GM21825 (cell line): ENCODE data around the gene NTM.

Experiments
- ATAC-seq: cut with Tn5 transposase; IDR thresholded peaks from one replicate; pipeline ENCODE4 v1.9.1; 2021; ENCODE audit warnings: mild to moderate bottlenecking, moderate library complexity; ENCODE audit not compliant: unreplicated experiment

The NTM gene

DNA sequence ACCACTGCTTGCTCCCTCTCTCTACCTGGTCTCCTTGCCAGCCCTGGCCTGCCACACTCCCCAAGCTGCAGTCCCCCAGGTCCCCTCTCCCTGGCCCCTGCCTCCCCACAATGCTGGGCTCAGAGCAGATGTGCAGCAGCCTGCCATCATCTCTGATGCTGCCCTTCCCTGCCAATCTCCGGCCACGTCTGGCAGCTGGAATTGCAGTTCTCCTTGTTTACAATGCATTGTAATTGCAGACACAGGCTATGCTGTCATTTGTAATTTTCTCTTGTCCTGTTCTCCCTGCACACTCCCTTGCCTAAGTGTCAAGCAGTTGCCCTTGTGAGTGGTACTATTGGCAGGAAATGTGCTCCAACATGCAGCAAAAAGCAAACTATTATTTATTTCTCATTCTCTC, 222.3 kb downstream of the NTM start:
- no peak for ATAC-seq

DNA sequence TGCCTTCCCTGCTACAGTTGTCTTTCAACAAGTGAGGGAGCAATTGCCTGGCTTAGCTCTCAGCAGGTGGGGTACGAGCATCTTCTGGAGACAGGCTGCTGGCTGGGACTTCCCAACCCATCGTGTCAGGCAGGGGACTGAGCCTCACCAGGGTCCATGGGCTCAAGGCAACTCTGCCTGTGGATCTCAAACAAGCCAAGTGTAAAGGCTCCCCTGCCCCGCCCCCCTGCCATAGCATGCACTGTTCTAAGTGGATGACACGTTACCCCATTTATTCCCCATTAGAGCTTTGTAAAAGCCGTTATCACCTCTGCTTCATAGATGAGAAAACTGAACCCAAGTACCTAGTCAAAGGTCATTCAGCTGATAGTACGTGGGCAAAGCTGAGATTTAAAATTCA, 222.9 kb downstream of the NTM start:
- ATAC-seq: no peak

DNA sequence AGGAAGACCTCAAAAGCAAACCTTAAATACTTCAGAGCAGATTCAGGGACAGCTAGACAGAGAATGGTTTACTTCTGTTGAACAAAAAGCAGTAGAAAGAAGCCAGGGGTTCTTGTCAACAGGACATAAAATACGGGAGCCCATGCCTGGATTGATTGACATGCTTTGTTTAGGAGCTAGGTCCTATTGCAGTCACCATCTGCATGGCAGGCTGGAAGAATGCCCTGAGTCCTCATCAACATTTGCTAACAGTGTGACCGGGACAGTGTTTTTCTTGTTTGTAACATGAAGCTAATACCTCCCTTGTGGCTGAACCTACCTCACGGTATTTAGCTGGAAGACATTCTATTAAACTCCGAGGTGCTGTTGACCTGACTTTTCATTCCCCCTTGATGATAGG, 225.4 kb downstream of the NTM start:
- ATAC-seq: no peak

DNA sequence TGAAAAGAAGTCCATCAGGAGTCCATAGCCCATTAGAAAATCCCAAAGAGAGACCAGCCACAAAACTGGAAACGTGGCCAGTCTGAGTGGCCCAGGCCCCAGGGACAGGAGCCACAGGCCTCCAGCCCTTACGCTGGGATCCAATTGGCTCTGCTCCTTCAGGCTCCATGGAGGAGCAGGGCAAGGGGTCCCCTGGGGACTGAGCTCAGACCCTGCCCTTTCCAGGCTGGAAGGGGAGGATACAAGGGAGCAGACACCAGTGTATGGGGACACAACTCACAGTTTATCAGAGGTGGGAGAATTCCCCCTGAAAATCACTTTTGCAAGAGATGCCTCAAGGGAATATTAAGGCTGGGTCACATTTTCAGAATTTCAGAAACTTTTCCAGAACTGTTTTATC, 227.5 kb downstream of the NTM start:
- no peak for ATAC-seq

DNA sequence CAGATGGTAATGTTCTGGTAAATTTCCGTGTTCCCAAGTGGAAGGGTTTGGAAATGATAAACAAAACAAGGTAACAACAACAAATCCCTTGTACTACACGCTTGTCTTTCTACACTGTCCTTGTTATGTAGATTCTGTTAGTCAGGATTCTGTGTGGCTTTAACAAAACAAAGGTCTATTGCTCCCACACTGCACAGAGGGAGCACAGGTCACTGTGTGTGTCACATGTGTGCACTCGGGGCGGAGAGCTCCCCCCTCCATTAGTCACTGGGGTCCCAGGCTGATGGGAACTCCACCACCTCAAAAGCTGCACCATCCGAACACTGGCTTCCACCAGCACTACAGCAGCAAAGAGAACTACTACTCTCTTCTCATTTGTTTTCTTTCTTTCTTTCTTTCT, 227.9 kb downstream of the NTM start:
- no peak for ATAC-seq

DNA sequence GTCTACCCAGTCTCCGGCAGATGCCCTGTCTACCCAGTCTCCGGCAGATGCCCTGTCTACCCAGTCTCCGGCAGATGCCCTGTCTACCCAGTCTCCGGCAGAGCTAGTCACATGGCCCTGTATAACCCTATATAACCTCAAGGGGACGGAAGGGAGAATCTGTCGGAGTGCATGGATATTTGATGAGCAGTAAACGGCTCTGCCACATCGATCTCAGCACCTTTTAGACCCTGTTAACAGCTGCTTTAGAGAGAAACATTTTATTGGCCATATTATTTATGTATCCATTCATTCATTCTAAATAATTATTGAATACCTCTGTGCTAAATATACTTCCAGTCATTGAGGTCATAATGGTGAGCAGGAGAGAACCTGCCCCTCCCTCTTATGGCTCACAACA, 228.9 kb downstream of the NTM start:
- no peak for ATAC-seq

DNA sequence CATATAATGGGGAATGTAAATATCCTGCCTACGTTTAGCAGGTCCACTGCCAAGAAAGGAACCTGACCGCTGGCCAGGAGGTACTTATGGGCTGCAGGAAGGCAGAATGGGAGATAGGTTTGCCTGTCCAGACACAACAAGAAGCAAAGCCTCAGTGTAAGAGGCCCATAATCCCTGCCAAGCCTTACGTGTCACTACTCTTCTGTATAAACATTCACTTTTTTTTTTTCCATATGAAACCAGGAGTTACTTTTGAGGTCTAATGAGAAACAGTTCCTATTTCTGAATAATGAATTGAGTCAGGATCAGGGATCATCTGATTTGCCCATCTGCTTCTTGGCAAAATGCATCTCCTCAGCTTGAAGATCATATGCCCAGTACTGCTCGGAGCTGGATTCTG, 230.2 kb downstream of the NTM start:
- ATAC-seq: no peak

DNA sequence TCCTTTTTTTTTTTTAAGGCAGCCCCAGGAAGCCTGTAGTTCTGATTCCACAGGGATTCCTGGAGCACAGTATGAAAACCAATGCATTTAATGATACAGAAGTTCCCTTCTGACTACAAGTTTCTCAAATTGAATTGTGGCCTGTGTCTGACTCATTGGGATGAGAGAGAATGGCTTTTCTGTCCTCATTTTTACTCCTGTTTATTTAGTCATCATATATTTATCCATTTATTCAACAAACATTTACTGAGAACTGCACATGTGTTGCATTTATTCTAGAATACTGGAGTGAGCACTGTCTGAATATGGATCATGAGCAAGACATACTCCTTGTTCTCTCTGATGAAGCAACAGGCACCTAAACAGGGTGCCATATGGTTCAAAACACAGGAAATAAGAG, 231.2 kb downstream of the NTM start:
- no peak for ATAC-seq

DNA sequence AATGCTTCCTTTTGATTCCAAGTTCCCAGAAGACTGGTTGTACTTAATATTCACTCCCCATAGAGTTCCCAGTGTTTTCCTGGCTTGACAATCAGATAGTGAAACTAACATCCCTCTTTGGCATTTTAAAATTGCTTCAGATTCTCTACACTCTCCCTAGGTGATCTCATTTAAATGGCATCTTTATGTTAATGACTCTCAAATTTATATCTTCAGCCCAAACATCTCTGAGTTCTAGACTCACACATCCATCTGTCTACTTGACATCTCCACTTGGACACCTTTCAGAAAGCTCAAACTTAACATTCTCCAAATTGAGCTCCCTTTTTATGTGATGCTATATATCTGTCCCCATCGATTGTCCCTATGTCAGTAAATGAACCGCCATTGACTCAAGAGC, 232.0 kb downstream of the NTM start:
- no peak for ATAC-seq

DNA sequence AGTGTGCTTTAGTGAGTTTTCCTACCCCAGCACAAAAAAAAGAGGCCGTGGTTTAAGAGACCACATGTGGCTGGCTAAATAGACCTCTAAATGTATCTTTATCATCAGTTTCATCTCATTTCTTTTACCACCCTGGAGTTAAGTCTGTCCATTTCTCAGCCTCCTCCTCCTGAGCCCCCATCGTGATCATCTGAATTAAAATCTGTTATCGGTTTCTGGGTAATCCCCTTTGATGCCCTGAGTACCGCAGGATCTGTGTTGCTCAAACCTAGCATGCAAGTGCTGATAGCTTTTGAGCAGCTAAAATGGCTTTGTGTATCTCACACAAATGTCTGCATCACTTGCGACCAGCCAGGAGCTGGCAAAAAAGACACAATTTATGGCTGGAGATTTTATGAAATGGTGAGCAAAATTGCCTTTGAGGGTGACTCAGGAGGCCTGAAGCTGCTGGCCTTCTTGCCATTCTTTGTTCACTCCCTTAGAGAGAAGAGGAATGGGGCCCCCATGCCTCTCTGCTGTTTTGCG, 236.5 kb downstream of the NTM start:
- no peak for ATAC-seq

DNA sequence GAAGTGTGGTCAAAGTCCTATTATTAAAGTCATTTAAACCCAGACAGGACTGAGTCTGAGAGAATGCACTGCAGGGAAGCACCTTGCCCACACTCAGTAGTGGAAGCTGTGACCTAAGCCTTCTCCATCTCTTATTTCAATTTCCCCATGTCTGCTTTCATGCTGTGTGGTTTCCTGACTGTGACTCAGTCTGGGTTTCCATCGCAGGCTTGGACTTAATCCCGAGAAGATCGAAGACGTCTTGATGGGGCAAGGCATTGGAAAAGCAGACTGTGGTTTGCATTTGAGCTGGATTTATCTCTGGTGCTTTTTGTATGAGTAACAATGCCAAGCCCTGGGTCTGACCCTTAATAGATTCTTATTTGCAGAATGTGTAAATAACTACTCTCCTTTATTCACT, 238.9 kb downstream of the NTM start:
- ATAC-seq: no peak

DNA sequence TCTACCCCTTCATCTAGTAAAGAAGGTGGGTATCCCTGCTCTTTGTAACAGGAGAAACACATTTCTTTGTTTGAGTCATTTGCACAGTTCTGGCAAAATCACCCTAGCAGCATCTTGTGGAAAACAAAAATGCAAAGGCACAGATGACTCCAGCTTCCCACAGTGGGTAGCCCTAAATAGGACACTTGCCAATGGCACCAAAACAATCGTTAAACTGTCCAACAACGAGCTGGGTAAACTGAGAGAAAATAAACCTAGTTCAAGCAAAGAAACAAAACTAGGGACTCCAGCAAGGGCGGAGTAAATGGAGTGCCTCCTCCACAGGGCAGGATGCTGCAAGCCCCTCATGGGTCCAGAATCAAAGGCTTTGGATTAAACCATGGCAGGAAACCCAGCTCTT, 239.5 kb downstream of the NTM start:
- ATAC-seq: no peak

DNA sequence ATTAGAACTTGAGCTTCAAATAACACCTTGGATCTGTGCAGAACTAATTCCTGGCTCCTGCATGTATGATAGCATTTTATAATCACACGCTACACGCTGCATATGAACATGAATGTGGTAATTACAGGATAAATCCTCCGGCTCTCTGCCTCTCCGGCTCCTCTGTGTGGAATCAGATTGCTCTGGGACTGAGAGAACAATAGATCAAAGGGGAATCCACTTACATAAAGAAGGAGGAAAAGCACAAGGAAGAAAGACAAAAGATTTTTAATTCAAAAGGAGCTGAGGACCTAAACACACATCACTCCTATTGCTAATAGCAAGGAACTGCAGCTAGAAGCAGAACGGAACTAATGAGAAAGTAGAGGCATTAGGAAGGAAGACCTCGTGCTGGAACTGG, 240.9 kb downstream of the NTM start:
- ATAC-seq: no peak

DNA sequence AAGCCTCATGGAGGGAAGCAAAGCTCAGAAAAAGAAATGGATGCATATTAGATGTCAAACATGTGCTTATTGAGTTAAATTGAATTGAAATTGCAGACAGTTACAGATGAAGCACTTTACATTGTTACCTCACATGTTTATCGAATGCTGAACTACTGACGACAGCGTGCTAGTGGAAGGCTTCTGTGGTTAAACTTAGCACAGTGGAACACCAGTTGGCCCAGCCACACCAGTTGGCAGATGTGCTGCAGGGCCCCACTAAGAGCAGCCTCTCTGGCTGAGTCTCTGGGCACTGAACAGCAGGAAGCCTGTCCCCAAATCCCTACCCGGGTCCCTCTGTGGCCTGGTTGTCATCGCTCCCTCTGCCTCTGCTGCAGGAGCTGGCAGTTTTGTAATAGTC, 242.1 kb downstream of the NTM start:
- no peak for ATAC-seq

DNA sequence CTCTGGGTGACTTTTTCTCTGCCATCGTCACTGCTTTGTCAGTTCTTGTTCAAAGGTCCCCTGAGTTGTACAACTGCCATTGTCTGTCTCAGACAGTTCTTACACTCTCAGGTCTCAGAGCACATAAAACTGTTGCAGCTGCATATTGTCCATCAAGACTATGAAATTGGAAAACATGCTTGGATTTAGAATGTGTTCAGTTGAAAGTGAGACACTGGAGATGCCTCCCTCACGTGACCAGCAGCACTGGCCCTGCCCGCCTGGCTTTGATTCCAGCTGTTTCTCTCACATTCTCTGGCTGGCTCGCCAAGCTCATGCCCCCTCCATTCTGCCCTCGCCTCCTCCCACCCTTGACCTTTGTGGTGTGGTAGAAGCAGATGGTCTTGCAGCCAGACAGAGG, 244.2 kb downstream of the NTM start:
- no peak for ATAC-seq

DNA sequence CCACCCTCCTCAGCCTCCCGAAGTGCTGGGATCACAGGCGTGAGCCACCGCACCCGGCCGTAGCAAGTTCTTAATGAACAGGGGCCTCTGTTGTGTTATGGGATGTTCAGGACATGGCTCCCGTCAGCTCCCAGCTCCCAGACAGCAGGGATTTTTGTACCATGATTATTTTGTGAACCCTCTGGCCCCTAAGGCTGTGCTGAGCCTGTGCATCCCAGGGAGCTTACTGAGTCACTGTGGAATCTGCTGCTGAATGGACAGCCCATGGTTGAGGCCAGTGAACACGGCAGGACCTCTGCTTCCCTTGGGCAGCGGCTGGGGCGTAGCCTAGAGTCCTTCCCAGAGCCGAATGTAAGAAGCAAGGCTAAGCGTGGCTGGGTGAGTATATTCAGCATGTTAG, 245.2 kb downstream of the NTM start:
- no peak for ATAC-seq

DNA sequence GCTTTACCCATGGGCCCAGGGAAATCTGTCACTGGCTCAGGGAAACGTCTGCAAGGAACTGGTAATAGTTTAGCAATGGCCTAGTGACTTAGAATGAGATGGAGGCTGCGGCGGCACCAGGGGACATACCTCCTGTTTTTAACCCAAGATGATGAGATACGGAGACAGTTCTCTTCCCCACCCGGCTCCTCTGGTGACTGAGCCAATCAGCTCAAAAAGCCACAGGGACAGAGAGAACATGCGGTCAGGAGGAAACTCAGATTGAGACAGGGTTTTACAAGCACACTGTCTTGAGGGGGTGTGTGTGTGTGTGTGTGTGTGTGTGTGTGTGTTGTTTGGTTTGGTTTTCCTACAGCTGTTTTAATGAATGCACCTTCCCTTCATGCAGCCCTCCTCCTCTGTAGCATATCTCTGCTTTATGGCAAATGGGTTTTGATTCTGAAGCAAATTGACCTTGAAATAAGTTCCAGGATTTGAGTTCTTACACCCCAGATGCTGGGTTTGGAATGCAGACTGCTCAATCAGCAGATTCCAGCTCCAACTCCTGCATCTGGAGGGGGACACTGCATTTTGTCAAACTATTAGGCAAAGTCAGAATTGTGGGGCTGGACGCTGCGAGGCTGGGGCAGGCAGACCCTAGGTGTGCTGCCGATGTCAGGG, 246.2 kb downstream of the NTM start:
- ATAC-seq: no peak

DNA sequence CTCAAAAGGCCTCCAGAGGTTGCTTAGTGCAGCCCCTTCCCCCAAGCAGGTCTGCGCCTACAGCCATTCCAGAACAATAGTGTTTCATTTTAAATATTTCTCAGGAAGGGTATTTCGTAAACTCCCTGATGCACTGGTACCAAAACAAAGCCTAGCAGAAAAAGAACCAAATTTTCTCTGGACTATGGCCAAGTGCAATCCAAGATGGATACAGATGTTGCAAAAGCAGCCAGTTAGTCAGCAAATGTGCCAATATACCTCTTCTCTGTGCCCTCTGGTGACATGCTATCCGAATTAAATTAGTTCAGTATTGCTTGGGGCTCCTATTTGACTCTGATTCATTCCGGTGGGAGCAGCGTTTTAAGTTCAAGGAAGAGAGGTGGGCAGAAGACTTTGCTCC, 247.8 kb downstream of the NTM start:
- no peak for ATAC-seq

DNA sequence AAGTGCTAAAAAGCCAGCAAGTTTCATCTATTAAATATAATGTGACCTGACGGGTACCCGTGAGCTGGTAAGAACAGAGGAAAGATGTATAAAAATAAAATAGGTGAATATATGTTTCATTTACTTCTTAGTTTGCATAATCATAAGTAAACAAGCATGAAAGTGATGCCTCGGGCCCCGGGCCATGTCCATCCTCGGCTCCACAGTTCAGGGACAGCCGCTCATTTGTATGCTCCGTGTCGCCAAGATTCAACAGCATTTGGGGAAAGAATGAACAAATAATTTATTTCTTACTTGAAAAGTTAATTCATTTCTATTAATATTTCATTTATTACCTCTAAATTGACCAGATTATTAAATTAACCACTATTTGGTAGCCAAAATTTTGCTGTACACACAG, 251.8 kb downstream of the NTM start:
- no peak for ATAC-seq

DNA sequence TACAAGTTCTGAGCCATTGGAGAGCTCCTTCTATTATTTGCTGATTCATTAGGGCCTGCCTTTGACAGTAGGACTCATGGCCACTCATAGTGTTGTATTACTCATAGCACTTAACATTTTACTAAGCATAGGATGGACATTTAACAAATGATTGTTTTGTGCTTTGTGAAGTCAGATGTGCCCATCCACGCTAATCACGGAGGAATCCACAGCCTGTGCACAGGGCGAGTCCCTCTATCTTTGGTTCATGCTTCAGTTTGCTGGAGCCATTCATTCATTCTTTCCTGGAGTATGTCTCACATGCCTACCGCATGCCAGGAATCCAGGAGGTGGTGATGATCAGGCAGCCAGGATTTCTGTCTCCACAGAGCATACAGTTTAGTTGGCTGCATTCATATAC, 254.1 kb downstream of the NTM start:
- ATAC-seq: no peak

DNA sequence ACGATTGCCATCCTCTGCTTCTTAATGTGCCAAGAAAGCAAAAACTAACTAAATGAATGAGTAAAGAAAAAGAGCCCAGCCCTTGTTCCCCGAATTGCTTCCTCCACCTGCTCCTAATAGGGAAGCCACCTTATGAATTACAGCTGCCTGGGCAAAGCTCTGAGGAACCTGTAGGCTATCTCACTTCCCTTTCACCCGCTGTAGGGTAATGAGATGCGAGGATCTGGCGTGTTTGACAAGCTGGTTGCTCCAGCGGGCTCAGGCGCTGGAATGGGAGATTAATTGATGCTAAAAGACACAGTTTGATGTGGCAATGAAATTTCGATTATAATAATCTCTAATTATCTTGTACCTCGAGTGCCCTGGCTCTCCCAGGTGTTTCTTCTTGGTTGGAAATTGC, 256.4 kb downstream of the NTM start:
- no peak for ATAC-seq

DNA sequence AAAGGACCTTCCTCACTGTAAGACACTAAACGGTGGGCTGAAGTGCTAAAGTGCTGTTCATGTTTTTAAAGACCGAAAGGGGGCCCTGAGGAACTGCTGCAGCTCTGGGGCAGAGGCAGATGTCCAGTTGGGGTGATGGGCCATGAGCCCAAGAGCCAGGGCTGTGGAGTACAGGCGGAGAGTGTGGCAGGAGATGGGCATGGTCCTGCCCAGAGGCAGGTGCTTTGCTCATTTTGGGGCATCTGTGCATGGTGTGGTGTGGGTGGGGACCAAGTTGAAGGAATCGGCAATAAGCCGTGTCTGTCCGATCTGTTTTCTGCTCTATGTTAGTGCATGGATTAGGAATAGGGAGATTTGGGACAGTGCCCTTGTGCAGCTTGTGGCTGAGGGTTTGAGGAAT, 258.3 kb downstream of the NTM start:
- ATAC-seq: no peak

DNA sequence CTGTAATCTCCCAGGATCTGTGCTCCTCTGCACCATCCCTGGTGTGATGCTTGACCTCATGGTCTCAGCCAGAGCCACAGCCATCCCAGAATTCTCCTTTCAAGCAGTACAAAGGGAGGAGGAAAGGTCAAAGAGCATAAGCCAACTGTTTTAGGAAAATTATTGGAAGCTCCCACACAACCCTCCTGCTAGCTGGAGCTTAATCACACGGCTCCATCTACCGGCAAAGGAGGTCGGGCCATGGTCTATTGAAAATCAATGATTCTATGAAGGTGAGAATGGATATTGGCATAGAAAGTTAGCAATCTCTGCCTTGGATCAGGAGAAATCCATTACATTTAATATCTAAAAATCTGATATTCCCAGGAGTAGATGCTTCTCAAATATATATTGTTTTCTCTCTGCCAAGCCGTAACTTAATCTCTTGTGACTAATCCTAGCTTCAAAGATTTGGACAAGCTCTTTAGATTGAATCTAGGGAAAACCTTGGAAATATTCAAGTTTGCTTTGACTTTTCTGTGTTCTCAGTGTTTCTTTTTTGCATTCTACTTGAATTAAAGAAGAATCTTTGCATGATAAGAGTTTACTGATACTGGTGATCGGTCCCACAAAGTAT, 259.6 kb downstream of the NTM start:
- ATAC-seq: no peak
